Caco-2 (cell line): ENCODE data around the gene SPR. TPM values are rescaled to one million over a fixed set of nuclear protein-coding genes. Genes with fewer than 3 reads are reported as not detected.

Experiments used
- BruUV-seq: library from RNA; stranded (reverse); fragments of 400-500 nt; replicated peaks from 2 replicates; lab custom pipeline; 2021; lab: Mats Ljungman, UMichigan
- CTCF ChIA-PET: fragments of 300-600 bp; sonication (Branson Sonifier 250); formaldehyde crosslinking; loops from one replicate; lab custom pipeline; 2022; ENCODE audit warnings: antibody characterized with exemption; lab: Charles Lee
- POLR2A ChIA-PET: fragments of 300-600 bp; sonication (Branson Sonifier 250); formaldehyde crosslinking; loops from one replicate; lab custom pipeline; 2022; ENCODE audit warnings: antibody characterized with exemption; lab: Charles Lee
- DNase-seq, 2 experiments: peaks; one replicate each; pipeline versions ENCODE4 v3.0.0 to v3.0.0-alpha.2; 2020 to 2022
- H3K27me3 ChIP-seq: replicated peaks from 2 replicates; pipeline ENCODE4 v1.6.0; 2011; ENCODE audit warnings: low read length; ENCODE audit not compliant: control insufficient read depth, insufficient read depth
- H3K36me3 ChIP-seq: 2 replicates; pipeline ENCODE4 v1.5.1; 2011; ENCODE audit warnings: low read length; ENCODE audit not compliant: control insufficient read depth, insufficient read depth
- H3K4me1 ChIP-seq: fragments of 250-450 bp; sonication (Bioruptor Pico); 2 replicates; pipeline ENCODE4 v1.5.1; 2020; ENCODE audit warnings: mild to moderate bottlenecking
- H3K4me3 ChIP-seq: 2 replicates; pipeline ENCODE4 v1.5.1; 2011; ENCODE audit warnings: low read depth, mild to moderate bottlenecking, control low read depth, low read length
- H3K9me3 ChIP-seq: fragments of 250-450 bp; sonication (Bioruptor Pico); 2 replicates; pipeline ENCODE4 v1.5.1; 2020; ENCODE audit warnings: mild to moderate bottlenecking, moderate library complexity
- H3K27ac Mint-ChIP-seq: one replicate; pipeline ENCODE4 v1.8.0; 2022; ENCODE audit warnings: mixed read lengths; ENCODE audit not compliant: unreplicated experiment
- H3K27me3 Mint-ChIP-seq: one replicate; pipeline ENCODE4 v1.8.0; 2022; ENCODE audit warnings: mixed read lengths; ENCODE audit not compliant: insufficient read depth, unreplicated experiment
- H3K36me3 Mint-ChIP-seq: one replicate; pipeline ENCODE4 v1.8.0; 2022; ENCODE audit warnings: mild to moderate bottlenecking, mixed read lengths; ENCODE audit not compliant: insufficient read depth, unreplicated experiment
- H3K4me1 Mint-ChIP-seq: one replicate; pipeline ENCODE4 v1.8.0; 2022; ENCODE audit warnings: low read depth, mixed read lengths; ENCODE audit not compliant: unreplicated experiment
- H3K4me3 Mint-ChIP-seq: one replicate; pipeline ENCODE4 v1.8.0; 2022; ENCODE audit warnings: mild to moderate bottlenecking, moderate library complexity, mixed read lengths; ENCODE audit not compliant: unreplicated experiment
- H3K9me3 Mint-ChIP-seq: one replicate; pipeline ENCODE4 v1.8.0; 2022; ENCODE audit warnings: mixed read lengths; ENCODE audit not compliant: unreplicated experiment
- intact Hi-C: fragments of 100-400 bp; cut with micrococcal nuclease; formaldehyde crosslinking; loops from one replicate; pipeline ENCODE4 v1.10.0; 2022; ENCODE audit not compliant: unreplicated experiment
- total RNA-seq: library from RNA; stranded (reverse); gene quantifications from 2 replicates; pipeline ENCODE4 v1.2.3, GENCODE V29; 2022
- TF ChIP-seq, protein P1 (sequence below), 2 experiments: fragments of 200-600 bp in 1 of 2; IDR thresholded peaks; 1 replicate in 1 of 2; 2 replicates in 1 of 2; pipeline versions ENCODE4 v1.5.1 to v1.8.0; 2011 to 2022; ENCODE audit warnings: antibody characterized with exemption in 1 of 2, control low read depth in 1 of 2, inconsistent platforms in 1 of 2, low read depth in 1 of 2, low read length in 1 of 2, mild to moderate bottlenecking in 1 of 2, moderate library complexity in 1 of 2; ENCODE audit not compliant: insufficient read depth in 1 of 2, severe bottlenecking in 1 of 2, unreplicated experiment in 1 of 2

SPR gene
- total RNA-seq, 1 experiment from 2014 or later, result 49.6 TPM

DNA sequence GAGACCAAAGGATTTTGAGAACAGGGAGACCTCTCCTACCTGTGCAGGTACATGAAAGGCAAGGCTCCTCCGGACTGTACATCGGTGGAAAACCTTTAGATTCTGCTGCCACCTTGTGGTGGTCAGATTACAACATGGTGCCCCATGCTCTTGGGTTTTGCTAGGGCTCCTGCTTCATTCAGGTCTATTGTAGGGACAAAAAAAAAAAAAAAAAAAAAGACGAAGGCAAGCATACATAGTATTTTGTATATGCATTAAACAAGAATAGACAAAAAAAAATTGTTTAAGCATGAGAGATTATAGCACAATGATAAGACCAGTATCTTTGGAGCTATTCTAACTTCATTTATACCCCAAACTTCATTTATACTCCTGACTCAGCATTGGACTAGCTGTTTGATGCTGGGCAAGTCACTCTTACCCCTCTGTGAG lies 27.4 kb upstream of the SPR start:
- POLR2A ChIA-PET, result no interaction called here
- H3K9me3 ChIP-seq, result no peaks in the 10 kb centered on the region

DNA sequence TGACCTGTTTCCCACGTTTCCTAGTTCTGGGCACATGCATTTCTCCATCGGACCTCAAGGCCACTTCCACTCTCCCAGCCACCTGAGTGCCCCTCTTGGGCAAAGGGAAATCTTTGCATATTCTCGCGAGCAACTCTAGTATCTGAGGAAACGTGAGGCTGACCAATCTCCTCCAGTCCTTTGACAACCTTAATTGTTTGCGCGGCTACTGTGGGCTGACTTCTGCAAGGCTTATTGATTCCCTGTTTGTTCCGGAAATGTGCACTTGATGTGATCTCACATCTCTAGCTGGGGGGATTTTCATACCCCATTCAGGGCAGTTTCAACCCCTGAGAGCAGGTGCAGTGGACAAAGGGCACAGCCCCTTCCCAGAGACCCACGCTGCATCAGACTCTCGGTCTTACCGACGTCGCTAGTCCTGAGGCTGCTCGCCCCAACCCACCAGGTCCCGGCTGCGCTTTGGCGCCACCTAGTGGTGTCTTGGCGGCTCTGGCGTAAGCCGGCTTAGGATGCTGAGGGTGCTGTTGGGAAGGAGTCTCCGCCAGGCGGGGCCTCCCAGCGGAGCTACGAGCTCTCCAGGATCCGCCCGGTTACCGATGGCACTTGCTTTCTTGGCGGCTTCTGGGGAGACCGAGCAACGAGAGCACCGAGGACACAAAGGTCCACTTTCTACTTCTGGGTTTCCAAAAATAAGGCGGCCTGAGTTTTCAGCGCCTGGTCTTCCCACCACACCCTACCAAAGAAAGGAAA lies 24.8 kb upstream of the SPR start:
- H3K36me3 Mint-ChIP-seq, result no peaks in the 10 kb centered on the region
- CTCF ChIA-PET, result interaction anchor here (0.6 to 1.8 kb wide), 22 partner anchors 9 to 523 kb away, joined by 3 to 18 read pairs (median 5); partner anchors contain the start of genes ALMS1 and SPR

More for the DNA sequence above, 27.4 kb upstream of the SPR start:
- Mint-ChIP-seq H3K4me3 (no peak overlapping the region), H3K9me3 (no peaks in the 10 kb centered on the region), H3K27ac (no peak overlapping the region), H3K27me3 (no peaks in the 10 kb centered on the region), H3K36me3 (no peaks in the 10 kb centered on the region), H3K4me1 (peaks cover 17% of the 10 kb centered on the region)
- intact Hi-C loops, result loop anchor here (1.0 to 2.0 kb wide), 4 partner anchors 32 to 89 kb away; no protein-coding TSS in a partner anchor
- no peaks in the 10 kb centered on the region for H3K27me3 ChIP-seq
- BruUV-seq, result no TSS peak
- TF ChIP-seq, protein P1, sequence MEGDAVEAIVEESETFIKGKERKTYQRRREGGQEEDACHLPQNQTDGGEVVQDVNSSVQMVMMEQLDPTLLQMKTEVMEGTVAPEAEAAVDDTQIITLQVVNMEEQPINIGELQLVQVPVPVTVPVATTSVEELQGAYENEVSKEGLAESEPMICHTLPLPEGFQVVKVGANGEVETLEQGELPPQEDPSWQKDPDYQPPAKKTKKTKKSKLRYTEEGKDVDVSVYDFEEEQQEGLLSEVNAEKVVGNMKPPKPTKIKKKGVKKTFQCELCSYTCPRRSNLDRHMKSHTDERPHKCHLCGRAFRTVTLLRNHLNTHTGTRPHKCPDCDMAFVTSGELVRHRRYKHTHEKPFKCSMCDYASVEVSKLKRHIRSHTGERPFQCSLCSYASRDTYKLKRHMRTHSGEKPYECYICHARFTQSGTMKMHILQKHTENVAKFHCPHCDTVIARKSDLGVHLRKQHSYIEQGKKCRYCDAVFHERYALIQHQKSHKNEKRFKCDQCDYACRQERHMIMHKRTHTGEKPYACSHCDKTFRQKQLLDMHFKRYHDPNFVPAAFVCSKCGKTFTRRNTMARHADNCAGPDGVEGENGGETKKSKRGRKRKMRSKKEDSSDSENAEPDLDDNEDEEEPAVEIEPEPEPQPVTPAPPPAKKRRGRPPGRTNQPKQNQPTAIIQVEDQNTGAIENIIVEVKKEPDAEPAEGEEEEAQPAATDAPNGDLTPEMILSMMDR (IDR thresholded peaks at IDR 0.05; ENCODE audit: insufficient read depth in 1 of 2, low read depth in 1 of 2, low read length in 1 of 2, severe bottlenecking in 1 of 2, unreplicated experiment in 1 of 2), result peak; percentile 78 to 84
- DNase-seq, result peak; percentile 86 to 89
- CTCF ChIA-PET, result interaction anchor here (0.6 to 1.2 kb wide), 10 partner anchors 9 to 237 kb away, joined by 3 to 18 read pairs (median 4); no protein-coding TSS in a partner anchor
- no peak overlapping the region for H3K4me3 ChIP-seq
- H3K36me3 ChIP-seq, result no peaks in the 10 kb centered on the region
- peaks cover 16% of the 10 kb centered on the region for H3K4me1 ChIP-seq

DNA sequence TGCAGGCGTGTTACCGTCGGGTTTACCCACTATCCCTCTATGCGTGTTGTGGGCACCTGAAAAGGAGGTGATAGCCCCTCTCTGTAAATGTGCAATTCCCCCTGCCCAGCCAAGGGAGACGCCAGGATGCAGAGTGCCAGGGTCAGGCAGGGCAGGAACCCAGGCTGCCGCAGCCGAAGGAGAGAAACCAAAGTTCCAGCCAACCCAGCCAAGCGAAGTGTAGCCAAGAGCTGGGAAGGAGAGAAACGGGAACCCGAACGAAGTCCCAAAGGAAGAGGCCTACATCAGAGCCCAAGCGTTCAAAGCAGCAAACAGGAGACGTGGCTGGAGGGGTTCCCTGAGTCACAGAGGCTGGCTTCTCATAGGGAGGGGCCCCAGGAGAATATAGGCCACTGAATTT lies 24.2 kb upstream of the SPR start:
- CTCF ChIA-PET, result interaction anchor here (0.6 to 1.8 kb wide), 23 partner anchors 8 to 522 kb away, joined by 3 to 18 read pairs (median 5); partner anchors contain the start of genes ALMS1 and SPR
- H3K27me3 Mint-ChIP-seq, result no peaks in the 10 kb centered on the region
- BruUV-seq, result no TSS peak
- Histone ChIP-seq H3K4me1 (peaks cover 3% of the 10 kb centered on the region; the same call in 1 of the 2 replicates), H3K27me3 (no peaks in the 10 kb centered on the region), H3K4me3 (no peak overlapping the region), H3K36me3 (no peaks in the 10 kb centered on the region), H3K9me3 (no peaks in the 10 kb centered on the region)
- H3K4me1 Mint-ChIP-seq, result peaks cover under 1% of the 10 kb centered on the region
- no peaks in the 10 kb centered on the region for H3K9me3 Mint-ChIP-seq
- peak overlapping the region; percentile 73 for H3K4me3 Mint-ChIP-seq
- H3K36me3 Mint-ChIP-seq, result no peaks in the 10 kb centered on the region
- POLR2A ChIA-PET, result no interaction called here
- no peak for DNase-seq
- no peak overlapping the region for H3K27ac Mint-ChIP-seq
- intact Hi-C loops, result no loop called here
- TF ChIP-seq, protein P1 (IDR thresholded peaks at IDR 0.05; ENCODE audit: insufficient read depth in 1 of 2, low read depth in 1 of 2, low read length in 1 of 2, severe bottlenecking in 1 of 2, unreplicated experiment in 1 of 2), result no peak

More for the DNA sequence above, 24.8 kb upstream of the SPR start:
- Histone ChIP-seq H3K36me3 (no peaks in the 10 kb centered on the region), H3K4me1 (peaks cover 8% of the 10 kb centered on the region), H3K9me3 (no peaks in the 10 kb centered on the region), H3K27me3 (no peaks in the 10 kb centered on the region), H3K4me3 (peak overlapping the region; percentile 36)
- TF ChIP-seq, protein P1 (IDR thresholded peaks at IDR 0.05; ENCODE audit: insufficient read depth in 1 of 2, low read depth in 1 of 2, low read length in 1 of 2, severe bottlenecking in 1 of 2, unreplicated experiment in 1 of 2), result peak; percentile 95 to 99
- POLR2A ChIA-PET, result no interaction called here
- BruUV-seq, result no TSS peak
- no peak overlapping the region for H3K27ac Mint-ChIP-seq
- H3K4me3 Mint-ChIP-seq, result peak overlapping the region; percentile 73
- H3K9me3 Mint-ChIP-seq, result no peaks in the 10 kb centered on the region
- no peaks in the 10 kb centered on the region for H3K27me3 Mint-ChIP-seq
- peaks cover 6% of the 10 kb centered on the region for H3K4me1 Mint-ChIP-seq
- intact Hi-C loops, result loop anchor here (1.0 kb wide), 1 partner anchor 25 kb away; the partner anchor contains the start of gene SPR
- DNase-seq, result peak; percentile 93 to 97
